HG02763 (cell line): ENCODE data around the gene MYO10.
"Not testable (repeated sequence)": the region's sequence is repeated elsewhere in the genome, so short reads cannot be mapped to it uniquely, and the experiment has no call there.

Source experiments
- ATAC-seq: cut with Tn5 transposase; IDR thresholded peaks from one replicate; pipeline ENCODE4 v1.9.1; 2021; ENCODE audit warnings: mild to moderate bottlenecking, moderate library complexity; ENCODE audit not compliant: unreplicated experiment

MYO10 gene

DNA sequence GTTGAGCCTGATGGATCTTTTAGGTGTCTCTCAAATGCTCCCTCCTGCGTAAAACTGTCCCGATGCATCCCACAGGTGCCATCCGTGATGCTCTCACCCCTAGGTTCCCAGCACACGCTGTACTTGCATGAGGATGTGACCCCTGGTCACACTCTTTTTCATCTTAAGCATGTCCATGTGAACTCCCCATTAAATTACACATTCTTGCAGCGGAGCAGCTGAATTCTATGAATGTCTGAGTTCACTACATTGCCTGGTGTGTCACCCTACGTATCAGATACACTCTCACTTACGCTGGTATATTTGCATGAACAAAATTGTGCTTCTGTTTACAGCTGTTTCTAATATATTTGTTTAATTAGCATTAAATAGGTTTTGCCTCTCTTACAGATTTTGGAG is 214.0 kb downstream of the MYO10 start:
- ATAC-seq: no peak

DNA sequence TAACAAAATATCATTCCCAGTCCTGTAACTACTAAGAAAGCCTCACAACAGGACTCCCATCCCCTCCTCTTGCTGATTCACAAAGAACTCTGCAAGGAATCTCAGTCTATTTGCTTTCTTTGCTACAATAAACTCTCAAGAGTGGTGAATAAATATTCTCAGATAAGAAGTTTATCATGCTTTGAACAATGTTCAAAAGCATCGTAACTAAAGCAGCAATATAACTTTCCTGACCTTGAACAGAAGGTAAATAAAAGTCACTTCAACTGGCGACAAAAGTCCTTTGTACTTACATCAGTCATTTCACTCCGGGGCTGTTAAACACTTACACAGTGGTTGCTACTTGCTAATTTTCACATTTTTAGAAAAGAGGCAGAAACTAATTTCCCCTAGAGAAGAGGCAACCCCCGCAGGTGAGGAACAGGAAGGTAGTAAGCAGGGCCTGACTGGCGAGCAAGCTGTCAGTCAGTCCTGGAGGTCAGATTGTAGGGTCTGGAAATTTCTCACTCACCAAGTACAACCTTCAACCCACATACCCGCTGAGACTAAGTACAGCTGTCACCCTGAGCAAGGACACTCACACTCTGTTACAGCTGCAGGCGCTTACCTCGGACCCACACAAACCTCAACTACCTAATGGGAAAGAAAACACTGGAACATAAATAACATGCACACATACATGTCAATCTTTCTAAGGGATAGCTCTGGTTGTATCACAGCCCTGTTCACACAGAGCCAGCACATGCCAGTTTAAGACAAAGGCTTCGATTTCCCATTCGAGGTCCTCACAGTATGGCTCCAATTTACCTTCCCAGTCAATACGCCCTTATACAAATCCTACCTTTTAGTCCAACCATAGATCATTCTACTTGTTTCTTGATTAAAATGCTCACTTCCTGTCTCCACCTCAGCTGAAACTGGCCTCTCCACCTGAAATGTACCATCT is 214.7 kb downstream of the MYO10 start:
- no peak for ATAC-seq

DNA sequence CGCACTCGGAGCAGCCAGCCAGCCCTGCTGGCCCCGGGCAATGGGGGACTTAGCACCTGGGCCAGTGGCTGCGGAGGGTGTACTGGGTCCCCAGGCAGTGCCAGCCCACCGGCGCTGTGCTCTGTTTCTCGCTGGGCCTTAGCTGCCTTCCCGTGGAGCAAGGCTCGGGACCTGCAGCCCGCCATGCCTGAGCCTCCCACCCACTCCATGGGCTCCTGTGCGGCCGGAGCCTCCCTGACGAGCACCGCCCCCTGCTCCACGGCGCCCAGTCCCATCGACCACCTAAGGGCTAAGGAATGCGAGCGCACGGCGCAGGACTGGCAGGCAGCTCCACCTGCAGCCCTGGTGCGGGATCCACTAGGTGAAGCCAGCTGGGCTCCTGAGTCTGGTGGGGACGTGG is 218.1 kb downstream of the MYO10 start:
- ATAC-seq: not testable (repeated sequence)

DNA sequence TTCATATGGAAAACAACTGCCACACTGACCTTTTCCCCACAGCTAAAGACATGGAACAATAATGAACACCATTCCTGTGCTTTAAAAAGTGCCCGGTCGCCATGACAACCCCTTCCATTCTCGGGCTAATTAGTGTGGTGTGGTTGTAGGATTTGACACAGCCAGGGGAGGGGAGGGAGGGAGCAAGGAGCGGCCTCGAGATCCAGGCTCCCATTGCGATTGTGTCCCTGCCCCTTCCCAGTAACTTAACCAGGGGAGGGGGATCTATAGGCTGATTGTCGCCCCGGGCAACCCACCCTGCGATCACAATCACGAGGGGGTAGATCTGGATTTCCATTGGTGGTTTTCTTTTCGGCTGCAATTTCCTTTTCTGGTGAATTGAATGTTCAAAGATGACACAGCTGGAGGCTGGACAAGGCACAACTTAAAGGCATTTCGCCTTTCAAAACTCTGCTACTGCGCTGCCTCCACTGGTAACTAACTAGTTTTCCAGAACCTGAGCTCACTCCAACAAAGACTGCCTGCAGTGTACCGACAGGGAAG is 222.6 kb downstream of the MYO10 start:
- no peak for ATAC-seq

DNA sequence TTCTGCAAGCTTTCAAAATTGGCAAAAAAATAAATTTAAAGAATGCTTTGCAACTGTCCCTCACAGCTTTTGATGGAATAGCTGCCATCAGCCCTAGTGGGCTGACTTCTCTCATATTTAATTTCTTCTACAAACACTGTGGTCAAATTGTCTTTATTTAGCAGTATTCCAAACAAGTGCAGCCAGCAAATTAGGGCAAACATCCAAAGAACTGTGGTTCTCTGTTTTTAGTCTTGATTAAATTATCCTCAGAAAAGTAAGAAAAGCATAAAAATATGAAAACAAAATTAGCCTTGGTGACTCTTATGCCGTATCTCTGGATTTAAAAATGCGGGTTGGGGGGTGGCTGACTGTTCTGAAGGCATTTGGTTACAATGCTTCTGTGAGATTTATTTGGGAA is 223.5 kb downstream of the MYO10 start:
- no peak for ATAC-seq

DNA sequence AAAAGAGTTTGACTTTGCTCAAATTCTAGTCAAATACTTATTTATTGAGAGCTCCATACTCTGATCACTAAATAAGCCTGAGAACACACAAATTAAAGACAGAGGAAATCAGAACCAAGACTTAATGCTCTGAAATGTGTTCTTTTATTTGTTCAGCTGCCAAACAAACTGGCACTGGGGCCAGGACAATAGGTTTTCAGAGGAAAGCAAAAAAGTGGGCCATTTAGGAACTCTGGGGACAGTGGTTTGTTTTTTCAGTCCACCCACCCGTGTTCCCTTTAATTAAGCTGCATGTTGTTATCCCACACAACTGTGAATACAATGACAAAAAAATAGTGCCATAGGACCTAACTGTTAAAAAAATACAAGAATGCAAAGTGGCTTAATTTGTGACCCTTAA is 223.9 kb downstream of the MYO10 start:
- no peak for ATAC-seq

DNA sequence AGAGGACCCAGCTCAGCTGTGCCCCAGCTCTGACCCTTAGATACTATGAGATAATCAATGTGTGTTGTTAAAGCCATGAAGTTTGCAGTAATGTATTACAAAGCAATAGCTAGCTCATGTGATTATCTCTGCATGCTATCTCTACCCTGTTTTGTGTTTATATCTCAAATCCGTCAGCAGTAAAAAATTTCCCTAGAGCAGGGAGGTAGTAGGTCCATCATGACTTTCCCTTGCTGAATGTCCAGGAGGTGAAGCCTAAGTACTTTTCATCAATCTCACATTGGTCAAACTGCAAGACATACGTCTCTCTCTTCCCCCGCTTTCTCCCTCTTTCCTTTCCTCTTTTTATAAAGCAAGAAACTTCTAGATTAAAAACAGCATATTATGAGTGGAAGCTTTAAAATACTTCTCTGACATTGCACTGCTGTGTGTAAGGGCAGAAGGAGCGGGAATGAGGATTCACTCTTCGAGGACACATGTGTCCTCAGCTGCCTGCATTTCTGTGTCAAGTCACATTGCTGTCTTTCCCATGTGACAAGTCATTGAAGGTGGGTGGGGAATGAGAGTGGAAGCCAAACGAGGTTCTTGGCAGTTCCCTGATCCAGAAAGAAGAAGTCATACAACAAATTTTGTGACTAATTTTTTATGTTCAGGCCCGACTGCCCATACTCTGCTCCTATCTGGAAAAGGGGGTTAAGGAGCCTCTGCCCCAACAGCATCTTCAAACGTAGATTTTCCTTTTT is 226.2 kb downstream of the MYO10 start:
- no peak for ATAC-seq

DNA sequence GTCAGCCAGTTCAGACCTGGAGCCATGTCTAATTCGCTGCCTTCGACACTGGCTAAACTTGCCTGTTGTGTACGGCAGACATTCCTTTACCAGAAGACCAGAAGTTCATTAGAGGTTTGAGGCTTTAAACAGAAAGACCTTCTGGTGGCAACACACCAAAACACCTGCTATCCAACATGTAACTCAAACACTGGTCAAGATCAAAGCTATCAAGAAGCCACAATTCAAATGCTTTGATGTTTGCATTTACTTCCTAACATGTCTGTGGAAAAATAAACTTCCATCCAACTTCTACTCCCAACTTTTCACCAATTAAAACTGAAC is 228.3 kb downstream of the MYO10 start:
- ATAC-seq: no peak

DNA sequence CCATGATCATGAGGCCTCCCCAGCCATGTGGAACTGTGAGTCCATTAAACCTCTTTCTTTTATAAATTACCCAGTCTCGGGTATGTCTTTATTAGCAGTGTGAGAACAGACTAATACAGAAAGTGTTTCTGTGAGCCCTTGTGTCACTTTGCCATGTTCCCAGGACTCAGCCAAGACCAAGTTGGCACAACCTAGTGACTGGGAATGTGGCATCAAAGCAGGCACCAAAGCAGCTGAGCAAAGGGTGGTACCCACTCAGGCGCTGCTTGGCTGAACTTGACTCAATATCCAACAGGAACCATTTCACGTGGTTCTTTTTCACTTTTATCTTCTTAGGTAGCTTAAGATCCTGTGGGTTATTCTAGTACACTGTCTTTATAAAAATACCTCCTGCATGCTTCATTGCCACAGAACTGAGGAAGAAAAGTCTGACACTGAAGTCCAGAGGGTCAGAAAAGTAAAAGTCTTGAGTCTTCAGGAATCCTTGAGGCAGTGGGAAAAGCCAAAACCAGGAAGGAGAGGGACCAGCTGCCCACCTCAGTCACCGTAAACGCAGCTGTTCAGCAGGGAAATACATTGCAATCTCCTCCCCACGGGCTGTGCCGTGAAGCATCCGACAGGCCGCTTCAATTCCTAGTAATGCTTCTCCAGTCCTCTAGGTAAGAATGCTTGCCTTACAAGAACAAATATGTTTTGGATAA is 228.8 kb downstream of the MYO10 start:
- no peak for ATAC-seq

DNA sequence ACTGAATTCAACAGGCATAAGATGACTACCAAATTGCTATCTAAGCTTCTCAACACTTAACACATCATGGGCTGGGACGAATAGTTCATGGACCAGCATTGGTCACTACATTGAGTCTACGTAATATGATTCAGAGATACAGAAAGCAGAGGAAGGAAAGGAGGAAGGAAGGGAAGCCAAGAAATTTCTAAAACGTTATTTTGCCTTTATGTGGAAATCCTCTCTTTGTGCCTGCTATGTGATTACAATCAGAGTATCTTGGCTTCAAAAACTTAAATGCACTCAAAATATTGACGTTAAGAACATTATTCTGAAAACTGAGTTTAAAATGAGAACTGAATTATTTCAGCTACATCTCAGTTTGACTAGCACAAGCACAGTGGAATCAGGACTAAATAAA is 231.1 kb downstream of the MYO10 start:
- ATAC-seq: no peak

DNA sequence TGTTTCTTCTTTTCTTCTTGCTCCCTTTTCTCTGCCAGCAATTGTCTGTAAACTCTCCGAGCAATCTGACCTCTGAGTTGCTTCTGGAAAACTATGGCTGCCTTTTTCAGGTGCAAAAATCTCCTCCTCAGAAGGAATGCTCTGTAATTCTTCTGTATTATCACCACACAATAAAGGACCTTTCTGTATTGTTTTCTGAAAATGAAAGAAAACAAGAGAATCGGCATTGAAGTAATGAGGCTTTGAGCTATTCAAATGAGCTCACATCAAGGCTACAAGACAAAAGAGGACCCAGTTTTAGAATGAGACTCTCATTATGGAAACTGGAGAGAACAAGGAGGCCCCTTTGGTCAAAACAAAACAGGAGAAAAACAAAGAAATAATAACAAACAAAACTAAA is 233.1 kb downstream of the MYO10 start:
- no peak for ATAC-seq

DNA sequence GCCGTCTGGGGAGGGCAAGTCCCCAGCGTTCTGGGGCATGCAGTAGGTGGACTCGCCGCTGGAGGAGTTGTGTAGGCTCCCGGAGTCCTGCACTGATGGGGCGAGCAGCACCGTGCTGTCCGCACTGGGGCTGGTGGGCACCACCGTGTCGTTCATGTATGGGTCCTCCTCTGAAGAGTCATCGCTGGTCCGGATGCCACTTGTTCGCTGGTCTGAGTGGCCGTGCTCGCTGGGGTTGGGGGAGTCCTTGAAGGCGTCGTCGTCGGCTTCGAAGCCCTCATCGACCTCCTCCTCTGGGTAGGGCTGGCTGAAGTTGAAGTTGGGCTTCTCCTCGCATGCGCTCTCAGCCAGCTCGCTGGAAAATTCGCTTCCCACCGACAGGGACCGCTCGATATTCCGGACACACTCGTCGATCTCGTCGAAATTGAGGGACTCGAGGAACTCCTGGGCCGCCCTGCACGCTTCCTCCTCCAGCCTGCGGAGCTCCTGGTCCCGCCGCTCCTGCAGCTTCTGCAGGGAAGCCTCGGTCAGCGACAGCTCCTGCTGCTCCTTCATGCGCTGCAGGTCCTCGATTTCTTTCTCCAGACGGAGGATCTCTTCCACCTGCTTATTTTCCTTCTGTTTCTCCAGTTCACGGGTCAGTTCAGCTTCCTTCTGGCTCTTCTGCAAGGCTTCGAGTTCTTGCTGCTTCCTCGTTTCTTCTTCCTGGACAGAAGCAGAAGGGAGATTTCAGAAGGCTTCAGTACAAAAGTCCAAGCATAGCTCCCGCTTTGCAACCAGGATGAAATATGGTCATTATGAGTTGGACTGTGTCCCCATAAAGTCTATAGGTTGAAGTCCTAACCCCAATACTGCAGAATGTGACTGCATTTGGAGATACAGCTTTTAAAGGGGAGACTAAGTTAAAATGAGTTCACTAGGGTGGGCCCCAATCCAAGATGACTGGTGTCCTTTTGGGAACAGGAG is 234.7 kb downstream of the MYO10 start:
- ATAC-seq: no peak

DNA sequence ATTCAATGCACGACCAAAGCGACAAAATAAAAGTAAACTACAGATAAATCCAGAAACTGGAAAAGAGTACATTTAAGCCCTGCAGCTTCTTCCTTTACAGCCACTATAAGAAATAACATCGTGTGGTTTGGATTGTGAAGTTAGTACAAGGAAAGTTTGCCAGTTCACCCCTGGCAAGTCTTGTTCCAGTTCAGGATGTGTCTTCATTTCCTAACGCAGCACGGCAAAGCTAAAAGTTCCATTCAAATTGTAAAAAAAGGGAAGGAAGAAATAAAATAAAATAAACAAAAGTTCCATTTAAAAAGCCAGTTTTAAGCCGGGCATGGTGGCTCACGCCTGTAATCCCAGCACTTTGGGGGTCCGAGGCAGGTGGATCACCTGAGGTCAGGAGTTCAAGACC is 236.0 kb downstream of the MYO10 start:
- no peak for ATAC-seq

DNA sequence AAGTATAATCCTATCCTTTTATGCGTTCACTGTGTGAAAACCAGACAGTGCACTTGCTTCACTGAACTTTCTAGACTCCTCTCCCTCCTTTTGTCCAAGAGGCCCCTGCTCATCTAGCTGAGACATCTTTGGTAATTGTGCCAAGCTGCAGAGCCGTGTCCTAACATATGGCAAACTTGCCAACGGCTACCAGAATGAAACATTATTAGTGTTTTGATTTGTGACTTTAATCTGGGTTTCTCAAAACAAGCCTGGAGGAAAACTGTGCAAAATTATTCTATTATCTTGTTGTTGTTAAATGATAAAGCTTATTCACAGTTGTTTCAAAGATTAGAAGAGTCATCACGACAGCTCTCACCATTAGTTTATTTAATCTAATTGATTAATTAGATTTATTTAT is 240.3 kb downstream of the MYO10 start:
- ATAC-seq: no peak

DNA sequence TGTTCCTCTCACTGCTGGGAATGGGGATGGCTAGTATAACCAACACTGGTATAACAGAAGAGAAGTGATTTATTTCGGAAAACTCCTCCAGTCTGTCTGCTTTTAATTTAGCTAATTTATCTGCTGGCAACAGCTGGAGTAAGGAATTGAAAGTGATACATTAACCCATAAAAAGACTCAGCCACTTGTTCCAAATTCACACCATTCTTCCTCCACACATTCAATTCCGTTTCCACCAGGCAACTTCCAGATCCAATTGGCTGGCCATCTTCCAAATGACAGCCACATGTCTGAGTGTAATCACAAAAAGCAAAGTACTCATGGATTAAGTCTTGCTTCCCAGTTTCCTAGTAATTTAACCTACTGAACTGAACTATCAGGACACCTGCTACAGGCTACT is 242.2 kb downstream of the MYO10 start:
- ATAC-seq: no peak

DNA sequence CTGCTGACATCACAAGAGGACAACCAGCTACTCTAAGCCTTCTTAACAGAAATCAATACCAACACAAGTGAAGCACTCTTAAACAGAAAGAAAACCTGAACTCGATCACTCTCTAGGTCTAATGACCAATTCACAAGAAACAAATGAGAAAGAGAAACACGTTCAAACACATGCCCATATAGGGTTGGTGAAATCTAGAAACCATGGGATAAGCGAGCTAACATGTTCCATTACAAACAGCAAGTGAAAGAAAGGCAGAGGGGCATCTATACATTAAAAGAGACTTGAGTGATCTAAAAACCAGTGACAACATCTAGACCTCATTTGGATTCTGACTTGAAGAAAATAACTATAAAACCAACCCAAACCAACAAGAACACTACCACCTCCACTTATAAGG is 244.4 kb downstream of the MYO10 start:
- ATAC-seq: no peak

DNA sequence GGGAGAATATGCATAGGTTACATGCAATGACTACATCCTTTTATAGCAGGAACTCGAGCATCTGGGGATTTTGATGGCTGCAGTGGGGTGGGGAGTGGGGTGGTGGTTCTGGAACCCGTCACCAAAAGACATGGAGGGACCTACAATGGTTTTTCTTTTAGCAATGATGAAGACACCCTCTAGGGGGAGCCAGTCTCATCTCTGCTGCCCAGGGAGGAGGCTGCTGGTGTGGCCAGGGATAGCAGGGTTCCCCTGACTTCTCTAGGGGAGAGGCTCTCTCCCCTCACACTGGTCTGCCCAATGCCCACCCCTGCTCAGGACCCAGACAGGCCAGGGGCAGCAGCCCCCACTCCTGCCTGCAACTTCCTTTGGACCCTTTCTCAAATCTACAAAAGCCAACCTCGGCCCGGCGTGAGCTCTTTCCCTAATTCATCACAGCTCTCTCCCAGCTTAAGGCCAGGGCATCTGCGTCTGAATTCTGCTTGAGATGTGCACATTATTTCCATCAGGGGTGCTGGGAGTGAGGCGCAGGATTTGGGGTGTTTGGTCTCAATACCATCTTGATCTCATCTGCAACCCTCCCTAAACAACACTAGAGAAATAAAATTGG is 245.7 kb downstream of the MYO10 start:
- peak; percentile 87 for ATAC-seq

DNA sequence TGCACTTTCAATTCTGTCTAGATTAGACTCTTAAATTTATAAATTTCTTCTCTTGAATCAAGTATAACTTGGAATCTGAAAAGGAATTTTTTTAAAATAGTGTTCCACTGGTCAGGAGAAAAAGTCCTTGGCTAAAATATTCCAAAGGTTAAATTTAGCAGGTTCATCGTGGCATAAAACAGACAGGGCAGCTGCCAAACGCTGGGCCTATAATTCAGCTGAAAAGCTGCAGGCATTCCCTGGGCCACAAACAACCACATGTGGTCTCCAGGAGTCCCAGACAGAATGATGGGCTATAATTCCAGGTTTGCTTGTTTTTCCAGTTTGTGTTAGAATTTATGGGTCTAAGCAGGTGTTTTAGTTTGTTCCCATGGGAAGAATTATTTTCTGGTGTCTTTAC is 248.2 kb downstream of the MYO10 start:
- ATAC-seq: no peak

DNA sequence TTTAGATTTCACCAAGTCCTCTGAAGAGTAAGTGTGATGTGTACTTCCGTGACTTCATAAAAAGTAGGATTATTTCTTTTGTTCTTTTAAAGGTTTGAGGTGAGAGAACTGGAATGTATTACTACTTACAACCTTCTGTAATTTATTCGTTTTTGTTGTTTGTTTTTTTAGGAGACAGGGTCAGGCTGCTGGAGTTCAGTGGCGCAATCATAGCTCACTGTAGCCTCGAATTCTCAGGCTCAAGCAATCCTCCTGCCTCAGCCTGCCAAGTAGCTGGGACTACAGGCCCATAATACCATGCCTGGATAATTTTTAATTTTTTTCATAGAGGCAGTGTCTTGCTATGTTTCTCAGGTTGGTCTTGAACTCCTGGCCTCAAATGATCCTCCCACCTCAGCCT is 251.0 kb downstream of the MYO10 start:
- ATAC-seq: no peak

DNA sequence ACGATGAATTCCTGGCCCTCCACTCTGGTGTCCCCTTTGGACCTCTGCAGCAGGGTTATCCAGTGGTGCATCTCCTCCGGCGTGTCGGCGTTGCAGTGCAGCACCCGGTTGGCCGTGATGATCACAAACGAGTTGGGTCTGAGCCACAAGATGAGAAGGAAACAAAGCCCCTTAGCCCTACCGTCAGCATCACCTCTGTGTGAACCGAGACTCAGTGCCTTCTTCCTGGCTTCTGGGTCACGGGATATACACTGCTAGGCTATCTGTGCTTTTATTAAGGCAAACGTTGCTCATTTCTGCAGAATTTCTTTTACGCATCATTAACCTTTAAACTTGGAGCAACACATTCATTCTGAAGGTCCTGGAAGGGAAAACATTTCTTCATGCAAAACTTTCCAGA is 254.2 kb downstream of the MYO10 start:
- ATAC-seq: no peak
